ENCODE data around the gene AARS1.
"Not testable (repeated sequence)": the region's sequence is repeated elsewhere in the genome, so short reads cannot be mapped to it uniquely, and the experiment has no call there.

The AARS1 gene

GRCh38 chr16:70289229-70290094 is at the start of gene AARS1:
Gene AARS1 (minus strand): TSS chr16:70289506. CDS start chr16:70282763, 6,743 bp downstream.
- DNase-seq, result peak; percentile 96

DNA sequence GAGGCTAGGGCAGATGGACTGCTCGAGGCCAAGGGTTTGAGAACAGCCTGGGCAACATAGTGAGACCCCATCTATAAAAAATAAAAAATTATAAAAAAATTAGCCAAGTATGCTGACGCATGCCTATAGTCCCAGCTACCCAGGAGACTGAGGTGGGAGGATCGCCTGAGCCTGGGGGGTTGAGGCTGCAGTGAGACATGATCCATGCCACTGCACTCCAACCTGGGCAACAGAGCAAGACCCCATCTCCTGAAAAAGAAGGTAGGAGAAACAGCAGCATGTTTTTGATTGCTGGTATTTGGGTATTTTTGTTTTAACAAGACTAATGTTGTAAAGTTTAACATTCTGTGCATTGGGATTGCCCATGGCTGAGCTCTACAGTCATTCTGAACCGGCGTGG is 48.5 kb upstream of the AARS1 start:
- DNase-seq, result no peak

DNA sequence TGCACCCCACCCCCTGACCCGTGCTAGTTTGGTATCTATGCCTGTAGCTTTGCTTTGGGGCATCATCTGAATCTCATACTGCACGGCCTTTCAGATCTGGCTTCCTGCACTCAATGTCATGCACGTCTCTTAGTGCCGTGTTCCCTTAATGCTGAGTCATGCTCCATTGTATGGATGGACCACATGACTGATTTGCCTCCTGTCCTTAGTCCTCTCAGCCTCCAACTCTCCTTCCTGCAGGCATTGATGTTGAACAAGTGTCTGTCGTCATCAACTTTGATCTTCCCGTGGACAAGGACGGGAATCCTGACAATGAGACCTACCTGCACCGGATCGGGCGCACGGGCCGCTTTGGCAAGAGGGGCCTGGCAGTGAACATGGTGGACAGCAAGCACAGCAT is 43.4 kb upstream of the AARS1 start:
- DNase-seq, result not testable (repeated sequence)

GRCh38 chr16:70331588-70332358 is 42.5 kb upstream of the AARS1 start:
- peak; percentile 15 for DNase-seq

DNA sequence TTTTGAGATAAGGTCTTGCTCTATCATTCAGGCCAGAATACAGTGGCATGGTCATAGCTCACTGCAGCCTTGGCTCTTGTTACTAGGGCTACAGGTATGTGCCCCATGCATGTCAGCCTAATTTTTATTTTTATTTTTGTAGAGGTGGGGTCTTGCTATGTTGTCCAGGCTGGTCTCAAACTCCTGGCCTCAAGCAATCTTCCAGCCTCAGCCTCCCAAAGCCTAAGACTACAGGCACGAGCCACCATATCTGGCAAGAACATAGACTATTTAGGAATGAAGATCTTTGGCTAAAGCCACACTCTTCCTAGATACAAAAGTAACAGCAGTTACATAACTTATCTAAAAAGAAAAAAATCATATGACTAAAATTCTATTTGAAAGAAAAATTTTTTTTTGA is 41.8 kb upstream of the AARS1 start:
- no peak for DNase-seq

GRCh38 chr16:70324998-70325747 is 35.9 kb upstream of the AARS1 start:
- no peak for DNase-seq

GRCh38 chr16:70320121-70320520 is 30.8 kb upstream of the AARS1 start:
- no peak for DNase-seq

GRCh38 chr16:70307726-70308125 is 18.4 kb upstream of the AARS1 start:
- DNase-seq, result not testable (repeated sequence)

DNA sequence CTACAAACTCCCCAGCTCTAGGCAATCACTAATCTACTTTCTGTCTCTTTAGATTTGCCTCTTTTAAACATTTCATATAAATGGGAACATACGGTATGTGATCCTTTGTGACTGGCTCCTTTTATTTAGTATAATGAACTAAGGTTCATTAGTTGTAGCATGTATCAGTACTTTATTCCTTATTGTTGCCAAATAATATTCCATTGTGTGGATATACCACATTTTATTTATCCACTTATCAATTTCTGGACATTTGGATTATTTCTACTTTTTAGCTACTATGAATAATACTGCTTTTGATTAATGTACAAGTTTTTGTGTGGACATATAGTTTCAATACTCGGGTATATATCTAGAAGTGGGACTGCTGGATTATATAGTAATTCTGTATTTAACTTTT is 17.6 kb upstream of the AARS1 start:
- DNase-seq, result no peak

DNA sequence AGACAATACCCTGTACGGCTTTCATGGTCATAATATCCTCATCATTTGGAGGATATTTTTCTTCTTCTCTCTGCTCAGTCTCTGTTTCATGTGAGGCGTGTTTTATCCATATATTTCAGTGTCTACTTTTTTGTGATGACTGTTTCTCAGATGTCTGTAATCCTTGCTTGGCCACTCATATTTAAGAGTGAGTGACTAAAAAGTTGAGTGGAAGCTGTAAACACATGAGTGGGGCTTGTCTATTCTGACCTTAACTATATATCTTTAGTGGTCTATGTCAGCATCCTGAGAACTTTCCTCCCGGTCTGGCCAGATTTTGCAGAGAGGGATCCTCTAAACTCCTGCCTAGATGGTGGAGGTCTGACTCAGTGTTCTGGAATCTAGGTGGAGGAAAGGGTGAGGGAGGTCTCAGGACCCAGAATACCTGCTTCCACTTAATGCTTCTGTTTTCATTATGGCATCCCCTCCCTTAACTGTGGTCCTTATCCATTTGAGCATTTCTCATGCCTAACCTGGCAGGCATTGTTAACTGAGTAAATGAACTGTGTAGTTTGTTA is 15.7 kb upstream of the AARS1 start:
- DNase-seq, result no peak

DNA sequence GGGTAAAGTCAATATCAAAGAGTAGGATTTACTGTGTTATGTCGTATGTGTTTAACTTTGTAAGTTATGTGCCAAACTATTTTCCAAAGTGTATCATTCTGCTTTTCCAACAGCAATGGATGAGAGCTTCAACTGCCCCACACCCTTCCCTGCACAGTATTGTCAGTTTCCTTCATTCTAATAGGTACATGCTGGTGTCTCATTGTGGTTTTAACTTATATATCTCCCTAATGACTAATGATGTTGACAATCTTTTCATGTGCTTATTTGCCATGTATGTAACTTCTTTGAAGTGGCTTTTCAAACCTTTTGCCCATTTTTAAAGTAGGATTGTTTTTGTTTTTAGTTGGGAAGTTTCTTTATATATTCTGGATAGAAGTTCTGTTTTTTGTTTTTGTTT is 13.4 kb upstream of the AARS1 start:
- DNase-seq, result no peak

DNA sequence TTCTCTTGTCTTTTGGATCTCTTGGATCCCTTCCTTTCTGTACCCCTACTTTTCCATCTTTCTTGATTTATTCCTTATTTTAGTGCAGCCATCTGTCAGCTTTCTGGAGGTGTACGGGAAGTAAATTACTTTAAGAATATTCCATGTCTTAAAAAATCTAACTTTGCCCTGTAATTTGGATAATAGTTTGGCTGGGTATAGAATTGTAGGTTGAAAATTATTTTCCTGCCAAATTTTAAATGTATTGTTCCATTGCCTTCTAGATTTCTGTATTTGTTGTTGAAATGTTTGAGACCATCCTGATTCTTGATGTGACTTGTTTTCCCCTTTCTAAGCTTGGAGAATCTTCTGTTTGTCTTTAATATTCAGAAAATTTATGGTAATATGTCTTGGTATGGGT is 11.8 kb upstream of the AARS1 start:
- no peak for DNase-seq

GRCh38 chr16:70298988-70299938 is 10.0 kb upstream of the AARS1 start, which contains the start of gene DDX19B:
Gene DDX19B (plus strand): TSS chr16:70299186. CDS start chr16:70299298, 112 bp downstream.
- peak; percentile 59 for DNase-seq

GRCh38 chr16:70295634-70296033 is 6.3 kb upstream of the AARS1 start:
- DNase-seq, result no peak

DNA sequence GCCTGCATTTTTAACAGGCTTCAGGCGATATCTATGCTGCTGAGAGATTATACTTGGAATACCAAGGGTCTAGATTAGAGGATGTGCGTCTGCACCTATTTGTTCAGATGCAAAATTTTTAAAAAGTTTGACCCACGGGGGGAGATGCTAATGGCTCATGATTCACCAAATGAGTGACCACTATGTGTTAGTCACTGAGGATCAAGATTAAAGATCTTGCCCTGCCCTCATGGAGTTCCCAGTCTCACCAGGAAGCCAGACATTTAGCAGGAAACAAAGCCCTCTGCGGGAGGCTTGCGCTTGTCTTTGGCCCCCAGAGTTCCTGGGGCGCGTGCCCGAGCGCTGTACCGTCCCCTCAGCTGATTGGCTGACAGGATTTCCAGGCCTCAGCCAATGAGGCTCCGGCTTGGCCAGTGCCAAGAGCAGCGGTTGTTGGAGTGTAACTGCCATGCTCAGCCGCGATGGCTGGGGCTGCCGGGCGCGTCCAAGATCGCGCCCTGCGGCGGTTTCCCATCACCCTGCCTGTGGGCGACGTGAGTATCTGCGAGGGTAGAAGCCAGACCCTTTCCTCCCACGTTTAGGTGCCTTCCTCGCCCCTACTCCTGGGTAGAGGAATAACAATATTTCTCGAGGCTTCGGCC is 5.2 kb upstream of the AARS1 start:
- DNase-seq, result no peak

DNA sequence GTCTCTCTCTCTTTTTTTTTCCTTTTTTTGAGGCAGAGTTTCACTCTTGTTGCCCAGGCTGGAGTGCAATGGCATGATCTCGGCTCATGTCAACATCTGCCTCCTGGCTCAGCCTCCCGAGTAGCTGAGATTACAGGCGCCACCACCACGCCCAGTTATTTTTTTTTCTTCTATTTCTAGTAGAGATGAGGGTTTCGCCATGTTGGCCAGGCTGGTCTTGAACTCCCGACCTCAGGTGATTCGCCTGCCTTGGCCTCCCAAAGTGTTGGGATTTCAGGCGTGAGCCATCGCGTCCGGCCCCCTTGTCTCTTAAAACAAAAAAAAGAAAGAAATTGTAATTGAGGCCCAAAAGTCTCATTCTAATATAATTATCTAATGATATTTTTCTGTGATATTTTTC is 2.8 kb upstream of the AARS1 start:
- DNase-seq, result not testable (repeated sequence)

GRCh38 chr16:70290949-70291519 is 1.7 kb upstream of the AARS1 start:
- no peak for DNase-seq

GRCh38 chr16:70287304-70287971 is 1.9 kb downstream of the AARS1 start:
- not testable (repeated sequence) for DNase-seq

GRCh38 chr16:70276392-70276791 is 12.9 kb downstream of the AARS1 start:
- no peak for DNase-seq

DNA sequence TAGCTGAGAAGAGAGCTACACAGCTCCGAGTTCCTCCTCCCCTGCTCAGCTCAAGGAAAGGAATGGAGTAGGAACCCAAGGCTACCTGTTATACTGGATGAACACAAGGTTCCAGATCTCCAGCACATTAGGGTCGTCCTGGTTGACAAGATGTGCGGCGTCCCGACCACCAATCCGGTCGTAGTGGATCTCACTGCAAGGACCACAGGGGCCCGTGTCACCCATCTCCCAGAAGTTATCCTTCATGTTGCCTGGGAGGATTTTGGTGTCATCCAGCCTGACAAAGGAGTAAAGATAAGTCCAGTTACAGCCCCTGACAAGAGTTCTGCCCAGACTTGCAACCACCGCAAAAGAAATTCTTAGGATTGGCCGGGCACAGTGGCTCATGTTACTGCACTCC is 17.6 kb downstream of the AARS1 start:
- no peak for DNase-seq
